Measurements from ENCODE around the gene RNF208.

The RNF208 gene

DNA sequence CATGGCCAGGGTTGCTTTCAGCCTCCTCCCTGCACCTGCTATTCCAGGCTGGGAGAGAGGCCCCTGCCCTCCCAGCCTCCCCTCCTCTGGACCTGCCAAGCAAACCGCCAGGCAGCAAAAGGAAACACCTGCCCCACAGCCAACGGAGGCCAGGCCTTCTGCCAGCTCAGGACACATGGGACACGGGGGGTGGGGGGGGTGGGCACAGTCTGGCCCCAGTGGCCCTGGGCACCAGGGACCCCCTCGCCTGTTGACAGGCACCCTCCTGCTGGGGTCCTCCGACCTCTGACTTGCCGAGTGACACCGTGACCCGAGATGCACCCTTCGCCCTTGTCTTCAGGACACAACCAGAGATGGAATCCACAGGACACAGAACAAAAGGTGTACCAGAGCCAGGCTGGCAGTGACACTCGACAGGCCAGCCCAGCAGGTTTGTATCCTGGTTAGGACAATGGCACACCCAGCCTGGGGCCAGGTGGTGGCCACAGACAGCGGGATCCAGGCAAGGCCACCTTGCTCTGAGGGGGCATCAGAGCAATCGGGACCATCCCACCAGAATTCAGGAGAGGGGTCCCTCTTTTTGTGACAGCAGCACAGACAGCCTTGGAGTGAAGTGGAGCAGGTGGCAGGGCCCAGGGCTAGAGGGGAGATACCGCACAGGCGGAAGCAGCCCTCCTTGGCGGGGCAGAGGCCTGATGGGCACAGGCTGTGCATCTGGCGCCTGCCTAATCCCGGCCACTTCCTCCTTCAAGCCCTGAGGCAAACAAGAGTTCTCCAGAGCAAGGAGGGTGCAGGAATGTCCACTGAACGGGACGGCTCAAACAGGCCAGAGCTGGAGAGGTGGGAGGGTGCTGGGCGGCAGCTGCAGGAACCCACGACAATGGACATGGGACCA is 48.9 kb downstream of the RNF208 start:
- no peak for DNase-seq

DNA sequence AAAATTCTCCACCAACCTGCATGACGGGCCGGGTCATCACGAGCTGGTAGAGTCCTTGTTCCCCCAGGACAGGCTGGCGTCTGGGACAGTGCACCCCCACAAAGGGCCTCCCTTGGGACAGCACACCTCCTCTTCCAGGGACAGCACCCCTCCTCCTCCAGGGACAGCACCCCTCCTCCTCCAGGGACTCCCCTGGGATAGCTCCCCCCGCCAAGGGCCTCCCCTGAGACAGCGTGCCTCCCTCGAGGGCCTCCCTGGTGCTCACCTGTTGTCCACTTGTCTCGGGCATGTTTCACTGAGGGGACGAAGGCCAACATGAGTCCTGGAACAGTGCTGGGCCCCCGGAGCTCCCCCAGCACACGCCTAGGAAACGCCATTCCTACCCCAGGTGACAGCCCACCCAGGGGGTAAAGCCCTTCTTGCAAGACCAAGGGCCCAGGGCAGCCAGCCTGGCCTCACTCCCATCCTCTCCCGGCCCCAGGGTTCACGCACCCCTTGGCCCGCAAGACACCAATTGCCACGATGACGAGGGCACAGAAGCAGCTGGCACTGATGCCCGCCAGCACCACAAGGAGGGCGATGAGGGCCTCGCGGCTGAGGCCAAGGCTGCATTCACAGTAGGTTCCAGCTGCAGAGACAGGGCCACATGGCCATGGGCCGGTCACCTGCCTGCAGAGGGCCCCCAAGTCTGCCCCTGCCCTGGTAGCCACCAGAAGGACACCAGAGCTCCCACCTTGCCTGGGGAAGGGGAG is 50.7 kb downstream of the RNF208 start:
- no peak for DNase-seq

DNA sequence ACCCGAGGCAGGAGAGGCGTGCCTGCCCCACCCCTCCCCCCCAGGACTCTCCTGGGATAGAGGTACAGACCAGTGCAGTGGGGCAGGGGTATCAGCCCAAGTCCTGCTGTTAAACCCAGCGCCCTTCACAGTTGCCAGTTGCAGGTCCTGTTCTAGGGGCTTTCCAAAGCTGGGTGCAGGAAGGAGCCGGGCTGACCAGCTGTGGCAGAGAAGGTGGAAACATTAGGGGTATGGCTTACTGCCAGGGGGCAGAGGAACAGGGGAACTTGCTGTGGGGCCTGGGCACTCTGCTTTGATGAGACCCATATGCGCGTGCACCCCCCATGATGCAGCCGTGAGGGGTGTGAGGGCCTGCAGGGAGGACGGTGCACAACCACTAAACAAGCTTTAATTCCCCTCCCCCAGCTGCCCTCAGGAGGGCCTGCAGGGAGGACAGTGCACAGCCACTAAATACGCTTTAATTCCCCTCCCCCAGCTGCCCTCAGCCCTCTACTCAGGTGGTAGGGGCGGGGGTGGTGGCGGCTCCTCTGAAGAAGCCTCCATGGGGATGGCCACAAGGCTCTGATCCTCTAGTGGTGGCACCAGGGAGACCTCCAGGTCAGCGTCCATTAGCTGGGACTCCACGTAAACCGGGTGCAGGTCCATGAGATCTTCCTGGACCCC is 51.4 kb downstream of the RNF208 start:
- no peak for DNase-seq
